Measurements from ENCODE around the gene R3HDM4. TPM values are rescaled to one million over a fixed set of nuclear protein-coding genes. Genes with fewer than 3 reads are reported as not detected.
"Not testable (repeated sequence)": the region's sequence is repeated elsewhere in the genome, so short reads cannot be mapped to it uniquely, and the experiment has no call there.

R3HDM4 gene
- total RNA-seq, 2 experiments from 2014 or later: 75.9 to 76.7 TPM

DNA sequence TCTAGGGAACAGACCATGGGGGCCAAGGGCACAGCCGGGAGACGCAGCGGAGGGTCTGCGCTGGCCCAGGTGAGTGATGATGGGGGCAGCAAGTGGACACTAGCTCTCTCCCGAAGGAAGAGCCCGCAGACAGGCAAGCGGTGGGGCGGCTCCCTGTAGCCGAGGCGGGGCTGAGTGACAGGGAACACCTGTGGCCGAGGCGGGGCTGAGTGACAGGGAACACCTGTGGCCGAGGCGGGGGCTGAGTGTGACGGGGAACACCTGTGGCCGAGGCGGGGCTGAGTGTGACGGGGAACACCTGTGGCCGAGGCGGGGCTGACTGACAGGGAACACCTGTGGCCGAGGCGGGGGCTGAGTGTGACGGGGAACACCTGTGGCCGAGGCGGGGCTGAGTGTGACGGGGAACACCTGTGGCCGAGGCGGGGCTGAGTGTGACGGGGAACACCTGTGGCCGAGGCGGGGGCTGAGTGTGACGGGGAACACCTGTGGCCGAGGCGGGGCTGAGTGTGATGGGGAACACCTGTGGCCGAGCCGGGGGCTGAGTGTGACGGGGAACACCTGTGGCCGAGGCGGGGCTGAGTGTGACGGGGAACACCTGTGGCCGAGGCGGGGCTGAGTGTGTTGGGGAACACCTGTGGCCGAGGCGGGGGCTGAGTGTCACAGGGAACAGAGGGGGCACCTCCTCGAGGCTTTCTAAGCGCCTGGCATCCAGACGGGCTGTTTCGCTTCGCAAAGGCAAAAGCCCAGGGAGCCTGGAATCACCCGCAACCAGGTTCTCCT lies 21.4 kb downstream of the R3HDM4 start:
- ATAC-seq; H3K9me3 Mint-ChIP-seq (ENCODE audit: insufficient read depth); H3K27me3 Mint-ChIP-seq (ENCODE audit: low read depth); DNase-seq: not testable (repeated sequence)
- CTCF ChIA-PET: interaction anchor here (2.0 kb wide), 1 partner anchor 28 kb away, joined by 14 read pairs; no protein-coding TSS in a partner anchor
- Mint-ChIP-seq H3K27ac (peak overlapping the region; percentile 84), H3K4me1 (ENCODE audit: low read depth) (peaks cover 32% of the 10 kb centered on the region), H3K4me3 (peak overlapping the region; percentile 76), H3K36me3 (ENCODE audit: low read depth) (peaks cover 24% of the 10 kb centered on the region)
- POLR2A ChIA-PET: interaction anchor here (0.6 to 2.3 kb wide), 3 partner anchors 12 to 82 kb away, joined by 3 to 36 read pairs (median 3); no protein-coding TSS in a partner anchor

DNA sequence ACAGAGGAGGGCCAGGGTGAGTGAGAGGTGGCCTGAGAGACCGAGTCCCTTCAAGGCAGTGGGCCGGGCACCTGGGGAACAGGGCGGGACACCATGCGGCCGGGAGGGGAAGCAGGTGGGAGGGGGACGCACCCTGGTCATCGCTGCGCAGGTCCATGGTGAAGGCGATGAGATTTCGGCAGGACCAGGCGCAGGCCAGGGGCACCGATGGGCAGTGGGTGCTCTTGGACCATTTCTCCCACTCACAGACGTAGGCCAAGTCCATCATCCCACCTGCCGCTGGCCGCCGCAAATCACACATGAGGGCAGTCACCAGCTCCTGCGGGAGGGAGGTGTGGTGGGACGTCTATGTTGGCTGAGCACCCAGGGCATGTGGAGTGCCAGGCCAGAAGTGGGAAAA lies 22.2 kb downstream of the R3HDM4 start:
- ChIA-PET CTCF (no interaction called here), POLR2A (interaction anchor here (0.6 to 1.4 kb wide), 2 partner anchors 19 to 83 kb away, joined by 3 read pairs; no protein-coding TSS in a partner anchor)
- Mint-ChIP-seq H3K36me3 (ENCODE audit: low read depth) (peaks cover 20% of the 10 kb centered on the region), H3K4me1 (ENCODE audit: low read depth) (peaks cover 32% of the 10 kb centered on the region), H3K9me3 (ENCODE audit: insufficient read depth) (no peaks in the 10 kb centered on the region), H3K27ac (peak overlapping the region; percentile 60), H3K4me3 (peak overlapping the region; percentile 51), H3K27me3 (ENCODE audit: low read depth) (no peaks in the 10 kb centered on the region)
- ATAC-seq: no peak
- DNase-seq: no peak

DNA sequence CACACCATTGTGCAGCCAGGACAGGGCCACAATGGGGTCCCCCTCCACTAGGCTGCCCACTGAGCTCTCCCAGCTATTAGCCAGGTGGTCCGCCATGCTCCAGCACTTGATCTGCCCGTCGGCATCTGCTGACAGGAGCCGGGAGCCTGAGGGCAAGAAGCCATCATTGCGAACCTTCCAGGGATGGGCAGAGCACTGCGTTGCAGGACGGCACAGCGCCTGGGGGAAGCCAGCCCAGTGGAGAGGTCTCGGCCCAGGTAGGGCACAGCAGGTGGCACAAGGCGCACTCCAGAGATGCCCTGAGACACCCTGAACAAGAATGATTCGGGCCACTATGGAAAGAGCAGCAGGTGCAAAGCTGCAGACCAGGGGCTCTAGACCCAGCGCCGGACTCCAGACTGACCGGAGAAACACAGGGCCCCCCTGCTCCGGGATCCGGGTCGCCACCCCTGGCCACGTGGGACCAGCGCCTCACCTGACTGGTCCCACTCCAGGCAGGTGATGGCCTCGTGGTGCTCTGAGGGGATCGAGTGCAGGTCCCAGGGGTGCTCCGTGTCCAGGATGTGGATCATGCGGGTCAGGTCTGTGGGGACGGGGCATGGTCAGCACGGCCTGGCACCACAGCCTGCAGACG lies 23.2 kb downstream of the R3HDM4 start:
- Mint-ChIP-seq H3K4me1 (ENCODE audit: low read depth) (peaks cover 34% of the 10 kb centered on the region), H3K9me3 (ENCODE audit: insufficient read depth) (no peaks in the 10 kb centered on the region), H3K27me3 (ENCODE audit: low read depth) (no peaks in the 10 kb centered on the region), H3K27ac (peak overlapping the region; percentile 28), H3K36me3 (ENCODE audit: low read depth) (peaks cover 20% of the 10 kb centered on the region), H3K4me3 (no peak overlapping the region)
- POLR2A ChIA-PET: interaction anchor here (1.4 kb wide), 1 partner anchor 20 kb away, joined by 3 read pairs; no protein-coding TSS in a partner anchor
- CTCF ChIA-PET: no interaction called here
- ATAC-seq (no peak), DNase-seq (no peak)

DNA sequence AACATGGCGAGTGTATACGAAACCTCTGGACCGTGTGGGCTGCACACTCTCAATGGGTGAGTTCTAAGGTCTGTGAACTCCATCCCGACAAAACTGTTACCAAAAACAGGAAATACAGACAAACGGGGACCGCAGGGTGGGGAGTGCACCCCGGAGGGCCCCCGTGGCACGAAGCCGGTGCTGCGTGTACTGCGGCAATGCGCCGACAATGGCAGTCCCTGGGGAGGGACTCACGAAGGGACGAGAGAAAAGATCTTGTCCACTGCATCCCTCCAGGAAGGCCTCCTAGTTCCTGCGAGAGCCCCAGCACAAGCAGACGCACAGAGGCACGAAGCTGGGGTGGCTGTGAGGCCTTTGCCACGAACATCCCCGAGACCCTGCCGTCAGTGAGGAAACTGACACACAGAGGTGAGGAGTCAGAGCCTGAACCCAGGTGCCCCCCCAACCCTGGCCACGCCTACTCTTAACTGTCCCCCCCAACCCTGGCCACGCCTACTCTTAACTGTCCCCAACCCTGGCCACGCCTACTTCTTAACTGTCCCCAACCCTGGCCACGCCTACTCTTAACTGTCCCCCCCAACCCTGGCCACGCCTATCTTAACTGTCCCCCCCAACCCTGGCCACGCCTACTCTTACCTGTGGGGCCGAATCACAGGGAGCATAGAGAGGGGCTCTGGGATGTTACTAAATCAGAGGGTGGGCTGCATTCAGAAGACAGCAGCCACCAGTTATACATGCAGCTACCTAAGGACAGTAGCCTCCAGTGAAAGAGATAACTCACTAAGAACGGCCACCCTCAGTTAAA lies 24.2 kb downstream of the R3HDM4 start:
- Mint-ChIP-seq H3K27ac (peak overlapping the region; percentile 76), H3K9me3 (ENCODE audit: insufficient read depth) (no peaks in the 10 kb centered on the region), H3K4me3 (peak overlapping the region; percentile 46), H3K4me1 (ENCODE audit: low read depth) (peaks cover 31% of the 10 kb centered on the region), H3K36me3 (ENCODE audit: low read depth) (peaks cover 20% of the 10 kb centered on the region), H3K27me3 (ENCODE audit: low read depth) (no peaks in the 10 kb centered on the region)
- ChIA-PET CTCF (interaction anchor here (0.7 kb wide), 1 partner anchor 16 kb away, joined by 3 read pairs; no protein-coding TSS in a partner anchor), POLR2A (interaction anchor here (0.6 to 0.7 kb wide), 2 partner anchors 20 to 277 kb away, joined by 3 read pairs; no protein-coding TSS in a partner anchor)
- peak; percentile 63 for DNase-seq
- peak; percentile 21 for ATAC-seq

DNA sequence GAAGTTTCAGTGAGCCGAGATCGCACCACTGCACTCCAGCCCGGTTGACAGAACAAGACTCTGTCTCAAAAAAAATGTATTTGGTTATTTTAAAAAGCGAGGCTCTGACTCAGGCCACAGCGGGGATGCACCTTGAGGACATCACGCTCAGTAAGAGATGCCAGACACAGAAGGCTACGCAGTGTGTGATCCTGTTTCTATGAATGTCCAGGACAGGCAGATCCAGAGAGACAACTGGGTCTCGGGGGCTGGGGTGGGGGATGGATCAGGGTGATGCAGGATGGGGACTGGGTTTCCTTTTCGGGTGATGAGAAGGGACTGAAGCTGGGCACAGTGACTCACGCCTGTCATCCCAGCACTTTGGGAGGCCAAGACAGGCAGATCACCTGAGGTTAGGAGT lies 25.4 kb downstream of the R3HDM4 start:
- CTCF ChIA-PET: no interaction called here
- no peak overlapping the region for H3K27ac Mint-ChIP-seq
- no peaks in the 10 kb centered on the region for H3K9me3 Mint-ChIP-seq (ENCODE audit: insufficient read depth)
- peaks cover 22% of the 10 kb centered on the region for H3K4me1 Mint-ChIP-seq (ENCODE audit: low read depth)
- no peak overlapping the region for H3K4me3 Mint-ChIP-seq
- DNase-seq (no peak), ATAC-seq (no peak)
- POLR2A ChIA-PET: interaction anchor here (0.7 kb wide), 1 partner anchor 21 kb away, joined by 3 read pairs; no protein-coding TSS in a partner anchor
- no peaks in the 10 kb centered on the region for H3K27me3 Mint-ChIP-seq (ENCODE audit: low read depth)
- peaks cover 19% of the 10 kb centered on the region for H3K36me3 Mint-ChIP-seq (ENCODE audit: low read depth)

DNA sequence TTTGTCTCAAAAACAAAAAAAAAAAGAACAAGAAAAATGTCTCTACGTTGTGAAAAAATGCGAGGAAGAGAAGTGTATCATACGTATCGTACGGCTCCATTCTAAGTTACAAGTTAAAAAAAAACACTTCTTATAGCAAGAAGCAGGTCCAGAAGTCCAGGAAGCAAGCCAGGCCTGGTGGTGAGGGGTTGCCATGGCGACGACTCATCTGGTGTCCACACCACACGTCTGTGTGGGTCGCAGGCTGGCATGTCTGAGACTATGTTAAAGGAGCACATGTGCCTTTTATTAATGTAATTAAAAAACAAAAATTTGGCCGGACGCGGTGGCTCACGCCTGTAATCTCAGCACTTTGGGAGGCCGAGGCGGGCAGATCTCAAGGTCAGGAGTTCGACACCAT lies 25.9 kb downstream of the R3HDM4 start:
- H3K36me3 Mint-ChIP-seq (ENCODE audit: low read depth): peaks cover 23% of the 10 kb centered on the region
- H3K27ac Mint-ChIP-seq: no peak overlapping the region
- no peak for ATAC-seq
- no peaks in the 10 kb centered on the region for H3K27me3 Mint-ChIP-seq (ENCODE audit: low read depth)
- peaks cover 22% of the 10 kb centered on the region for H3K4me1 Mint-ChIP-seq (ENCODE audit: low read depth)
- ChIA-PET CTCF (no interaction called here), POLR2A (no interaction called here)
- H3K4me3 Mint-ChIP-seq: no peak overlapping the region
- no peaks in the 10 kb centered on the region for H3K9me3 Mint-ChIP-seq (ENCODE audit: insufficient read depth)
- no peak for DNase-seq

DNA sequence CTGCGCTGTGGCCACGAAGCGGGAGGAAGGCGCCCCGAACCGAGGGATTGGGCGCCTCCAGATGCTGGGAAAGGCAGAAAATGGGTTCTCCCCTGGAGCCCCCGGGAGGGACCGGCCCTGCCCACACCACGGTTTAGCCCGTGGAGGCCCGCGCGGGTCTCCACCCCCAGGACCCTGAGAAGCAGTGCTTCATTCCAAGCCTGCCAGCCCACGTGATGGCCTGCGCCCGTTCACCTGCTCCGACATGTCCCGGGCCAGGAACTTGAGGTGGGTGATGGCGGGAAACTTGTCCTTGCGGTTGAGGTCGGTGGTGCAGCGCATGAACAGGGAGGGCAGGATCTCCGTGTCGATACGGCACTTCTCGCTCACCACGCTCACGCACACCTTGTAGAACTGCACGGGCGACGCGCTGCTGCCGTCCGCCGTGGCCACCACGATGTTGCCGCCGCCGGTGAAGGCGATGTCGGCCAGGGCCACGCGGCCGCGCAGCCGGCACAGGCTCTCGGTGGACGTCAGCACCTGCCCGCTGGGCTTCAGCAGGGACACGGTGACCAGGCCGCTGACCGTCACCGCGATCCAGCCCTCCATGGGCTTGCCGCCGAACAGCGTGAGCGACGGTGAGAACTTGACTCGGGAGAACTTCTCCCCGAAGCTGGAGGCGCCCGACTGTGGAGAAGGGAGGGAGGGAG lies 27.3 kb downstream of the R3HDM4 start:
- no peaks in the 10 kb centered on the region for H3K9me3 Mint-ChIP-seq (ENCODE audit: insufficient read depth)
- peaks cover 34% of the 10 kb centered on the region for H3K36me3 Mint-ChIP-seq (ENCODE audit: low read depth)
- POLR2A ChIA-PET: no interaction called here
- CTCF ChIA-PET: no interaction called here
- DNase-seq (no peak), ATAC-seq (no peak)
- no peak overlapping the region for H3K4me3 Mint-ChIP-seq
- H3K27ac Mint-ChIP-seq: no peak overlapping the region
- H3K27me3 Mint-ChIP-seq (ENCODE audit: low read depth): no peaks in the 10 kb centered on the region
- H3K4me1 Mint-ChIP-seq (ENCODE audit: low read depth): peaks cover 18% of the 10 kb centered on the region

DNA sequence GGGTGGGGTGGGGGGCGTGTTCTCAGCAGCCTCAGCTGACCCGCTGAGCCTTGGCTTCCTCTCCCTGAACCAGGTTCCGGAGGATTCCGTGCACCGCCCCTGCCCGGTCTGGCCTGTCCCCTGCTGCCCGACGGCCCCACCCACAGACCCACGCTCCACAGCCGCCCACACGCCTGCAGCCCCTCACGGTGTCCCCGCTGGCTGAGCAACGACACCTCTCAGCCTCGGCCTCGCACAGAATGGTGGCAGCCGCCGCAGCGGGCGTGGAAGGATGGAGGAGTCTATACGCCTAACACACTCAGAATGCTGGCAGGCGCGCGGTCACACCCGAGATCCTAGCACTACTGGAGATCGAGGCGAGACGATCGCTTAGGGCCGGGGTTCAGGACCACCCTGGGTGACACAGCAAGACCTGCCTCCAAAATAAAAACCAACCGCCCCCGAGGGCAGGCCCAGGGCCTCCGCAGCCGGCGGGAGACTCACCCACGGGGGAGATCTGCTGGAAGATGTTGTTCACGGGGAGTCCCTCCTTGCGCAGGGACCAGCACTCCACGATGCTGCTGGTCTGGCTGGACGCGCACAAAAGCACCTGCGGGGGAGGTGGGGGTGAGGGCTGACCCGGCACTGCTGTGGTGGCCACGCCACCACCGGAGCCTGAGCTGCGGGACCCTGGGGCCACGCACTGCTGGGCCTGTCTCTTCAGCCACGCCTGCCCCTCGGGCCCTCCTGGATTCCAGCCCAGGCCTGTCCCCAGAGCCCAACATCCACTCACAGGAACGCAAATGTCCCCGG lies 28.4 kb downstream of the R3HDM4 start:
- no peak for ATAC-seq
- CTCF ChIA-PET: no interaction called here
- peaks cover 30% of the 10 kb centered on the region for H3K36me3 Mint-ChIP-seq (ENCODE audit: low read depth)

DNA sequence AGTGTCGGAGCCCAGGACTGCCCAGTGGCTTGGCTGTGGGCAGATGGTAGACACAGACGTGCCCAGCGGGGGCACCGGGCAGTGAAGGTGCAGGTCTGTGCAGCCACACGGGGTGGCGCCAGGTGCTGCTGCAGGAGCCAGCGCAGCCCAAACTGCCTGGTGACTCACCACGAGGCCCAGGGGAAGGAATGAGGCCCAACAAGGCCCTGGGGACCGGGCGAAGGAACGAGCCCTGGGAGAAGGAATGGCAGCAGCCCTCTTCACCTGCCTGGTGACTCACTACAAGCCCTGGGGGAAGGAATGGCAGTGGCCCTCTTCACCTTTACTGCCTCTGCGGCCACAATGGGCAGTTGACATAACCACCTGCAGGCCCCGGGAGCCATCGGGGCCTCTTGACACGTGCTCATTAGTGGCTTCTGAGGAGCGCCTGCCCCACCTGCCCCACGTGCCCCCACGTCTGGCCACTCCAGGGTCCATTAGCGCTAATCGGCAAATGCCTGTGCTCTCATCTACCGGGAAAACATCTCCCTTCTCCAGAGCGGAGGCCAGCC lies 29.3 kb downstream of the R3HDM4 start:
- ATAC-seq (no peak), DNase-seq (no peak)
- Mint-ChIP-seq H3K4me3 (no peak overlapping the region), H3K27me3 (ENCODE audit: low read depth) (no peaks in the 10 kb centered on the region), H3K36me3 (ENCODE audit: low read depth) (peaks cover 23% of the 10 kb centered on the region), H3K9me3 (ENCODE audit: insufficient read depth) (no peaks in the 10 kb centered on the region), H3K4me1 (ENCODE audit: low read depth) (peaks cover 10% of the 10 kb centered on the region), H3K27ac (no peak overlapping the region)
- ChIA-PET CTCF (no interaction called here), POLR2A (interaction anchor here (1.7 kb wide), 1 partner anchor 23 kb away, joined by 6 read pairs; no protein-coding TSS in a partner anchor)

More for the DNA sequence above, 28.4 kb downstream of the R3HDM4 start:
- POLR2A ChIA-PET: no interaction called here
- Mint-ChIP-seq H3K27ac (no peak overlapping the region), H3K4me3 (no peak overlapping the region), H3K9me3 (ENCODE audit: insufficient read depth) (no peaks in the 10 kb centered on the region), H3K4me1 (ENCODE audit: low read depth) (peaks cover 15% of the 10 kb centered on the region), H3K27me3 (ENCODE audit: low read depth) (no peaks in the 10 kb centered on the region)
- no peak for DNase-seq

DNA sequence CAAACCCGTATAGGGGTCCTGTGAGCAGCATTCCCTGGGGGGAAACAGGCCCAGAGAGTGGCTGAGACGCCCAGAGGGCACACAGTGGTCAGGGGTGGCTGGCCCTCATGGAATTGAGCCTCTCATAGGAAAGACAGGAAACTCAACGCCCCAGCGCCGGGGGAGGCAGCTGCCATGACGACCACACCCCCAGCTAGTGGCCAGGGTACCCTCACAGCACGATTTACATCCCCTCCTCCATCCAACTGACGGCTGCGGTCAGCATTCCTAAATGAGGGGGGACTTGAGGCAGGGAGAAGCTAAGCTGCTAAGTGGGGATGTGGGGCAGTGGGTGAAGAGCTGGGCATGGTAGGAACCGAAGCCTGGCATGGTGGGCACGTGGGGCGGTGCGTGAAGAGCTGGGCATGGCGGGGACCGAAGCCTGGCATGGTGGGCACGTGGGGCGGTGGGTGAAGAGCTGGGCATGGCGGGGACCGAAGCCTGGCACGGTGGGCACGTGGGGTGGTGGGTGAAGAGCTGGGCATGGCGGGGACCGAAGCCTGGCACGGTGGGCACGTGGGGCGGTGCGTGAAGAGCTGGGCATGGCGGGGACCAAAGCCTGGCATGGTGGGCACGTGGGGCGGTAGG lies 30.0 kb downstream of the R3HDM4 start:
- peaks cover 23% of the 10 kb centered on the region for H3K36me3 Mint-ChIP-seq (ENCODE audit: low read depth)
- ChIA-PET POLR2A (interaction anchor here (1.5 to 1.7 kb wide), 2 partner anchors 10 to 24 kb away, joined by 5 to 6 read pairs; partner anchors contain the start of genes MED16 and RNU6-9), CTCF (interaction anchor here (1.2 kb wide), 1 partner anchor 19 kb away, joined by 4 read pairs; no protein-coding TSS in a partner anchor)
- ATAC-seq: no peak
- H3K4me1 Mint-ChIP-seq (ENCODE audit: low read depth): peaks cover 6% of the 10 kb centered on the region
- H3K27ac Mint-ChIP-seq: no peak overlapping the region
- no peak overlapping the region for H3K4me3 Mint-ChIP-seq
- no peaks in the 10 kb centered on the region for H3K9me3 Mint-ChIP-seq (ENCODE audit: insufficient read depth)
- DNase-seq: no peak
- H3K27me3 Mint-ChIP-seq (ENCODE audit: low read depth): no peaks in the 10 kb centered on the region

All from activated CD8-positive, alpha-beta T cell treated with anti-CD3 and anti-CD28 coated beads, Interleukin-2, amount 10 ng/mL, durations not matched to agents 7 days and 5 days (primary cell).